PC-3 (cell line): ENCODE results near the gene EIF2AK3. TPM values are rescaled to one million over a fixed set of nuclear protein-coding genes. Genes with fewer than 3 reads are reported as not detected.

Source experiments
- ATAC-seq: fragments of 200-7000 bp; cut with Tn5 transposase; 2 replicates; pipeline ENCODE4 v1.9.1; 2020; ENCODE audit warnings: mild to moderate bottlenecking, moderate library complexity
- BruUV-seq: library from RNA; stranded (reverse); fragments of 400-500 nt; replicated peaks from 2 replicates; lab custom pipeline; 2021; lab: Mats Ljungman, UMichigan
- CTCF ChIA-PET: fragments of 300-600 bp; sonication (Branson Sonifier 250); formaldehyde crosslinking; loops from one replicate; lab custom pipeline; 2022; ENCODE audit warnings: antibody characterized with exemption; lab: Charles Lee
- POLR2A ChIA-PET: fragments of 300-600 bp; sonication (Branson Sonifier 250); formaldehyde crosslinking; loops from one replicate; lab custom pipeline; 2022; ENCODE audit warnings: antibody characterized with exemption; ENCODE audit not compliant: unreplicated experiment; lab: Charles Lee
- DNase-seq: peaks from one replicate; pipeline ENCODE4 v3.0.0-alpha.2; 2015
- H2AFZ ChIP-seq: fragments of 300-600 bp; sonication (generic); 2 replicates; pipeline ENCODE4 v1.6.0; 2016; ENCODE audit warnings: antibody characterized with exemption, low read length
- H3F3A ChIP-seq: fragments of 300-600 bp; sonication (generic); one replicate; pipeline ENCODE4 v1.6.0; 2017; ENCODE audit warnings: antibody characterized with exemption, low read length, control low read depth, mild to moderate bottlenecking; ENCODE audit not compliant: unreplicated experiment
- H3K27ac ChIP-seq: fragments of 300-600 bp; sonication (generic); 2 replicates; pipeline ENCODE4 v1.5.1; 2016; ENCODE audit warnings: mild to moderate bottlenecking, low read length
- H3K27me3 ChIP-seq: fragments of 300-600 bp; sonication (generic); 2 replicates; pipeline ENCODE4 v1.6.1; 2016; ENCODE audit warnings: low read length, mixed read lengths
- H3K36me3 ChIP-seq: fragments of 300-600 bp; sonication (generic); 2 replicates; pipeline ENCODE4 v1.6.1; 2016; ENCODE audit warnings: low read depth, mixed run types, low read length, mixed read lengths
- H3K4me1 ChIP-seq: fragments of 300-600 bp; sonication (generic); 2 replicates; pipeline ENCODE4 v1.5.1; 2016; ENCODE audit warnings: low read length; ENCODE audit not compliant: insufficient read depth
- H3K4me2 ChIP-seq: fragments of 300-600 bp; sonication (generic); 2 replicates; pipeline ENCODE4 v1.6.0; 2016; ENCODE audit warnings: low read length
- H3K4me3 ChIP-seq: fragments of 300-600 bp; sonication (generic); 2 replicates; pipeline ENCODE4 v1.5.1; 2016; ENCODE audit warnings: mild to moderate bottlenecking, low read length, mixed read lengths
- H3K79me2 ChIP-seq: fragments of 300-600 bp; sonication (generic); 2 replicates; pipeline ENCODE4 v1.6.1; 2017; ENCODE audit warnings: low read length, mixed read lengths
- H3K9ac ChIP-seq: fragments of 300-600 bp; sonication (generic); 2 replicates; pipeline ENCODE4 v1.6.0; 2016; ENCODE audit warnings: mild to moderate bottlenecking, low read length
- H3K9me2 ChIP-seq: fragments of 300-600 bp; sonication (generic); replicated peaks from 2 replicates; pipeline ENCODE4 v1.6.1; 2016; ENCODE audit warnings: mixed run types, low read length, mixed read lengths
- H3K9me3 ChIP-seq: fragments of 300-600 bp; sonication (generic); 2 replicates; pipeline ENCODE4 v1.6.1; 2016; ENCODE audit warnings: low read length, mixed read lengths
- H4K20me1 ChIP-seq: fragments of 300-600 bp; sonication (generic); 2 replicates; pipeline ENCODE4 v1.6.1; 2016; ENCODE audit warnings: low read length, mixed read lengths
- CTCF ChIP-seq: fragments of 300-600 bp; sonication (generic); conservative IDR thresholded peaks from 2 replicates; pipeline ENCODE4 v1.5.1; 2017; ENCODE audit warnings: antibody characterized with exemption, low read depth, mild to moderate bottlenecking, low read length
- EZH2 ChIP-seq: fragments of 300-600 bp; sonication (generic); IDR thresholded peaks from one replicate; pipeline ENCODE4 v1.6.1; 2017; ENCODE audit warnings: antibody characterized with exemption, mild to moderate bottlenecking, low read length; ENCODE audit not compliant: unreplicated experiment
- EZH2phosphoT487 ChIP-seq: fragments of 300-600 bp; sonication (generic); IDR thresholded peaks from 2 replicates; pipeline ENCODE4 v1.6.1; 2018; ENCODE audit warnings: mild to moderate bottlenecking, antibody characterized with exemption, low read length, borderline replicate concordance
- intact Hi-C: fragments of 100-400 bp; cut with micrococcal nuclease; formaldehyde crosslinking; loops from 2 replicates; pipeline ENCODE4 v1.9.0; 2023
- total RNA-seq: library from RNA; depleted of rRNA; stranded (reverse); fragments of >200 nt; gene quantifications from 2 replicates; pipeline ENCODE4 v1.2.3, GENCODE V29; 2014

EIF2AK3 gene
- total RNA-seq, 1 experiment from 2014 or later = 10.7 TPM

GRCh38 chr2:88575051-88575450 lies 52.2 kb downstream of the EIF2AK3 start:
- no peaks in the 10 kb centered on the region for H3K9me2 ChIP-seq
- H4K20me1 ChIP-seq = no peaks in the 10 kb centered on the region
- ATAC-seq = no peak
- no peaks in the 10 kb centered on the region for H3K9me3 ChIP-seq
- H3K4me1 ChIP-seq = no peaks in the 10 kb centered on the region
- ChIA-PET POLR2A (no interaction called here), CTCF (no interaction called here)
- no TSS peak for BruUV-seq
- H3K27me3 ChIP-seq = no peaks in the 10 kb centered on the region
- H3F3A ChIP-seq = no peaks in the 10 kb centered on the region
- no peak for TF ChIP-seq EZH2
- no peak for TF ChIP-seq CTCF
- TF ChIP-seq EZH2phosphoT487 = no peak
- no peak overlapping the region for H2AFZ ChIP-seq
- H3K4me3 ChIP-seq = no peak overlapping the region
- intact Hi-C loops = no loop called here
- H3K79me2 ChIP-seq = no peaks in the 10 kb centered on the region
- no peak for DNase-seq
- no peak overlapping the region for H3K4me2 ChIP-seq
- H3K27ac ChIP-seq = no peak overlapping the region
- peaks cover 27% of the 10 kb centered on the region for H3K36me3 ChIP-seq
- H3K9ac ChIP-seq = no peak overlapping the region

GRCh38 chr2:88574445-88574844 lies 52.8 kb downstream of the EIF2AK3 start:
- POLR2A ChIA-PET = no interaction called here

More at GRCh38 chr2:88574445-88574844, 52.8 kb downstream of the EIF2AK3 start:
- intact Hi-C loops = no loop called here
- ATAC-seq (no peak), DNase-seq (no peak)
- H2AFZ ChIP-seq = no peak overlapping the region
- no peaks in the 10 kb centered on the region for H3K79me2 ChIP-seq
- no peaks in the 10 kb centered on the region for H3F3A ChIP-seq
- no TSS peak for BruUV-seq
- no peaks in the 10 kb centered on the region for H3K4me1 ChIP-seq
- H3K4me2 ChIP-seq = no peak overlapping the region
- no peak overlapping the region for H3K27ac ChIP-seq
- no peak overlapping the region for H3K9ac ChIP-seq
- peaks cover 30% of the 10 kb centered on the region for H3K36me3 ChIP-seq
- H4K20me1 ChIP-seq = no peaks in the 10 kb centered on the region
- H3K27me3 ChIP-seq = no peaks in the 10 kb centered on the region
- CTCF ChIA-PET = no interaction called here
- H3K4me3 ChIP-seq = no peak overlapping the region
- no peaks in the 10 kb centered on the region for H3K9me3 ChIP-seq
- H3K9me2 ChIP-seq = no peaks in the 10 kb centered on the region
- no peak for TF ChIP-seq EZH2
- TF ChIP-seq EZH2phosphoT487 = no peak
- TF ChIP-seq CTCF = no peak
